Cortex of kidney (tissue), 1 donor: ENCODE measurements around the gene IRS4.

Experiments used
- DNase-seq: peaks from one replicate; lab custom pipeline; 2025; lab: John Stamatoyannopoulos, UW

Gene IRS4

DNA sequence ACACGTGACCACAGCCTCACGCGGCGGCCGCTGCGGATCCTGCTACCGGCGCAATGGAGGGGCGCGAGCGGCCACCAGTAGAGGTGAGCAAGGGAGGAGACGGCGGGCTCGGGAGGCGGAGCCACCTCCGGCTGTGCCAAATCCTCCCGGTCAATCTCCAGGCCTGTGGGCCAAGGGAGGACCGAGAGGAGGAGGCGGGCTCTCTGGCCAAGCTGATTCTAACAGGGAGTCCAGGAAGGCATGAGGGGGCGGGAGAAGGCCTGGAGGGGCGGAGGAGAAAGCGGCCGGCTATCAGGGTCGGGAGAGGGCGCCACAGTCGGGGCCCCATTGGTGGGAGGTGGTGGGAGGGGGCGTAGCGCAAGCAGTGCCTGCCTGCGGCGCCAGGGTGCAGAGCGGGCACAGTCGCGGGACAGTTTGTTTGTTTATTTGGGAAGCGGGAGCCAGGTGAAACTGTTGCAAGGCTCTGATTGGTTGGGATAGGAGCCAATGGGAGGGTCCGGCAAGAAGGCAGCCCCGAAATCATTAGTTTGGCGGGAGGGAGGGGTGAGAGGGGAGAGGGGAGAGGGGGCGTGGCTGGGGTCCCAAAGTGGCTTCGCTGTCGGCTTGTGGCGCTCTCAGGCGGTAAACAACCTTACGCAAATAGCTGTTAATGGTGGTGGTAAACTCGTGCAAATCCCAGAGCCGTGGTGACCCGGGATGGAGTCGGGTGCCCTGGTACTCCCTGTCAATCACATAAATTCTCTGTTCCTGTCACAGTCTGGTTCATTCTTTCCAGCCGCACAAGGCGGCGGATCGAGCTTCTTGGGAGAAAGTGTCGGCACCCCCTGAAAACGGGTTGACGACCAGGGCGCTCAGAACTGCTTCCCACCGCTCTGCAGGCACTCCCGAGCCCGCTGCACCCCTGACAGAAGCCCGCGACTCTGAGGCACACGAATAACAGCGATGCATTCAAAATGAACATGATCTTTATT lies at the start of gene IRS4:
IRS4 (minus strand) TSS at position 55 of the 971 bp plus-strand sequence.
- no peak for DNase-seq

DNA sequence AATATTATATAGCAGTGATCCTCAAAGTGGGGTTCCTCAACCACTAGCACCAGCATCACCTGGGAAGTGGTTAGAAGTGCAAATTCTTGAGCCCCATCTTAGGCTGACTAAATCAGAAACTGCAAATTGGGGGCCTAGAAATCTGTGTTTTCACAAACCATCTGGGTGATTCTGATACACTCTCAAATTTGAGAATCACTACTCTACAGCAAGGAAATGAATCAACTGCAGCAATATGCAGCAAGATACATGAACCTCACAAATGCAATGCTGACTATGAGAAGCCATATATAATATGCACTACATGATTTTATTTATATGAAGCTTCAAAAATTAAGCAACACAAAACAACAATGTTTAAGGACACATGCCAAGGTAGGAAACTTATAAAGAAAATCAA lies 36.2 kb upstream of the IRS4 start:
- no peak for DNase-seq

- DNase-seq = no peak
Measured at GRCh38 chrX:108763559-108763958, 27.2 kb upstream of the IRS4 start.

DNA sequence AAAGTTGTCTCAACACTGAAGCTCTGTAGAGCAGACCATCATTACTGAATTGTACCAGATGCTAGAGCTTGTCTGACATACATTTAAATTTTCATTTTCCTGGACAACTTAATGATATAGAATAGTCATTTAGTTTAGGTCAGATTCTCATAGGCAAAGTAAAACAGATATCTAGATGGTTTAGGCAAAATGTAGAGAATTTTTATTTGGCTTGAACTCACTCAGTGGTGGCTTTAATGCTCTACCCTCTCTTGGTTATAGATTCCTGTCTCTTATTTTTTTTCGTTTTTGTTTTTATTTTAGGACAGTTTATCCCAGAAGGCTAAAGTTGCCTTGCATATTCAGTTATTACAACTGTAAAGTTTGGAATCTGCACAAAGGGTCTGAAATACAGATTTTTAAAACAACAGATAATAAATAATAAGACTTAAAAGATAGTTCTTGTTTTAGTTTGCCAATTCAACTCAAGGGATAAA lies 4.0 kb upstream of the IRS4 start:
- DNase-seq = no peak

DNA sequence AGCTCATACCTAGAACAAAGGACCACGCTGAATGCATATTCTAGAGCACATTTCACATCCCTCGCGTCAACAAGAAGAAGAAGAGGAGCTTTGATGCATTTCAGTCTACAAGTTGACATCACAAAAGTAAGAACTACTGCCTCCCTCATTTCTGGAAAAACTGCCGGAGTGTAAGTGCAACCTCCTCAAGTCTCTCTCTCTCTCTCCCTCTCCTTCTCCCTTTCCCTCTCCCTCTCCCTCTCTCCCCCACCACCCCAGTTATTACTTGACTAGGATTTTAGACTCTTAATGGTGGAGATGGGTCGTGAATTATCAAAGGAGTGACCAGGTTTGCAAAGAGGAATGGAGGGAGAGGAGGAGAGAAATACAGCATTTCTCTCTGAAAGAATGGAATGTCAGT lies 1.4 kb upstream of the IRS4 start:
- DNase-seq = no peak

- no peak for DNase-seq
Measured at GRCh38 chrX:108735679-108736508, 469 bp downstream of the IRS4 start.

DNA sequence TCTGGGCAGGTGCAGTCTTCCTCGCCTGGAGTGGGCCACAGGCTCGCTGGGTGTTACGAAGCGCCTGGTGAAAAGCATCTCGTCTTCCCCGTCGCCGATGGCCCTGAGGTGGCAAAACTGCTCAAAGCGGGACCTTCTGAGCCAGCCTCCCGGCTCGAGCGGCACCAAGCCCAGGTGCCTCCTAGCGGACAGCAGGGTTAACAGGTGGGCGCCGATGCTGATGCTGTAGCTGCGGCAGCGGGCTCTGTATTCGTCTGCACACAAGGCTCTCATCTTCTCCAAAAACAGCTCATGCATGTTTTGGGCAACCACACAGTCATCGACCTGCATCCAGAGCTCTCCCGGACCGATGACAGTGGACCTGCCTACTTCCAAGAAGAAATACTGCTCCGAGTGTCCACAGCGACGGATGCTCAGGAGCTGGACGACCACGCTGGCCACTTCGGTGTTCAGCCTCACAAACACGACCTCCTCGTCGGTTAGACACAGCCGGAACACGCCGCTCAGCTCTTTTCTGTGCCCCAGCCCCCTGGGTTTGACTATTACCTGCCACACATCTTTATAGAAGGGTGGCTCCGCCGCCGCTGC lies 1.2 kb downstream of the IRS4 start:
- DNase-seq = no peak

DNA sequence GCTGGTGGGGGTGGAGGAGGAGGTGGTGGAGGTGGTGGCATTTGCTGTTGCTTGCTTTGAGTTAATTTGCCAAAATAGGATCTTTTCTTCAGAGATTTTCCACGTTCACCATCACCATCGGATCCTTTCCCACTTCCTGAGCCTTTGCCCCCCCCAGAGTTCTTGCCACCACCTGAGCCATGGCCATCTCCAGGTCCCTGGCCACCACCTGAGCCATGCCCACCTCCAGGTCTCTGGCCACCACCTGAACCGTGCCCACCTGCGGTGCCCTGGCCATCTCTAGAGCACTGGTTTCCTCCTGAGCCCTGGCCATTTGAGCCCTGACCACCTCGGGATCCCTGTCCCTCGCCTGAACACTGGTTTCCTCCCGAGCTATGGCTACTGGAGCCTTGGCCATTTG lies 1.9 kb downstream of the IRS4 start:
- DNase-seq = no peak

DNA sequence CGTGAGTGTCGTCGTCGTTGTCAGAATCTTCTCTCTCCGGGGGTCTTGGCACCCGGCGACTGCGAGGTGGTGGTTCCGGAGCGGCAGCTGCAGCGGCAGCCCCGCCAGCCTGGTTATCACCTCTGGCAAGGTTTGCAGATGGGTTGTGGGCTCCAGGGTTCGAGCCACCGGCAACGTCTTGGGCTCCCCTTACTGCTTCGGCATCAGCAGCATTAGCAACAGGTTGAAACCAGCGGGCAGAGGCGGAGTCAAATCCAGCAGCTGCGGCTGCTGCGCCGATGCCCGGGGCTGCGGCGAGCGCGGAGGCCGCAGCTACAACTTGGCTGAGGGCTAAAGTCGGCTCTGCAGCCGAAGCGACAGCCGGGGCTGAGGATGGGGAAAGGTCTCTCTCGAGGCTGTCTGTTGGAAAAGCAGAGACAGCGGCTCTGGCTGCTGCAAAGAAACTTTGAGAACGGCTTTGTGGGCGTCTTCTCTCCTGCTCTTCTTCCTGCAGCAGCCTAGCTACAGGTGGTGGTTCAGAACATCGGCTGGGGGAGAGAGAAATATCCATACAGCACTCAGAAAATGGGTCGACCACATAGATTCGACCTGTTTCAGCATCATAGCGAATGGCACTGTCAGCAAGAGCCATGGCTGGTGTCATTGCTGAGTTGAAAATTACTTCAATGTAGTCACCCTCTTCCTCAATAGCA lies 3.6 kb downstream of the IRS4 start:
- DNase-seq = no peak

- no peak for DNase-seq
Measured at GRCh38 chrX:108731153-108731552, 5.2 kb downstream of the IRS4 start.

DNA sequence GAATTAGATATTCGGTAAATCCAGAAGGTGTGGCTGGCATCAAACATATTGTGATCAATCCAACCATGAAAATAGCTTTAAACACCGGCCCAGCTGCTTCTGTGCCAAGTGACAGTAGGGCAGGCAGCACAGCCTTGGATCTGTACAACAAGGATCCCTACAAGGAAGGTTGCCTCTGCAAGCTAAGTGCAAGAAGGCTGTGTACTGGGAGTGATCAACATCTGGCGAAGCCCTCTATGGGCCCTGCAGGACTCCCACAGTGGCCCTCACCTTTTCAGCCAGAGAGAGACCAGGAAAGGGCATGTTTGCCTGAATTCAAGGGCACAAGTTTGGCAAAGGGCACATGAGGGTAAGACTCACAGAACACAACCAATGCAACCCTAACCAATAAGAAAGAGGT lies 9.6 kb downstream of the IRS4 start:
- no peak for DNase-seq

- no peak for DNase-seq
Measured at GRCh38 chrX:108722561-108722960, 13.8 kb downstream of the IRS4 start.

DNA sequence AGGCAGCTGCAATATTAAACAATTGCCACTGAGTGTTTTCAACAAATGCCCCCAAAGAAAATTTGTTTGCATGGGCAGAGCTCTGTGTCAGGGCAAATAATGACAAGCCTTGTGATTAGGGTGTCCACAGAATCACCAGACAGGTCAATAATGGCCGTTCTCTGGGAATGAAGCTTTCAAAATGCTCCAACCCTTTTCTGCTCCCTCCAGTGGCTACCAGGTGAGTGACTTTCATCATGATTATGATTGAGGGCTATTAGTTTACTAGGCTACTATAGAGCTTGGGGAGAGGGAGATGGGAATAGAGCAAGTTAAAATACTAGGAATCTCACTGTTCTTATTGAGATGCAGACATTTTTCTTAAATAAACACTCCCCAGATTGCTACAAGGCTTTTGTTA lies 23.5 kb downstream of the IRS4 start:
- DNase-seq = no peak

- DNase-seq = no peak
Measured at GRCh38 chrX:108704839-108705238, 31.5 kb downstream of the IRS4 start.

GRCh38 chrX:108702530-108702929 lies 33.8 kb downstream of the IRS4 start:
- DNase-seq = no peak

DNA sequence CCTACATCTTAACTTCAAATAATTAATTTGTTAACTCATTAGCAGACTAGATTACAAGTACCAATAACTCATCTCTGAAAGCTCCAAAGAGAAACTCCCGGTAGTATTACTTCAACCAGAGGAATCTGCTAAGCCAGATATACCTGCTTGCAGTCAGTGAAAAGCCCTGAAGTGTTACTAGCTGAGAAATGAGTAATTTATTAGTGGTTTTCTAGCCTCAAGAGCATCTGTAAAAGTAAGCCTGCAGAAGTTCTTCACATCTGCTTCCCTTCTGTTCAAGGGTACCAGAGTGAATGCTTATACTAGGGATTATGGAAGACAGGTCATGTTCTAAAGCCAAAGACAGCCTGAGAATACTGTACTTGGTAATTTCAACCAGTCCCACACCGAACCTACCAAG lies 34.7 kb downstream of the IRS4 start:
- no peak for DNase-seq

GRCh38 chrX:108699368-108699767 lies 37.0 kb downstream of the IRS4 start:
- no peak for DNase-seq

DNA sequence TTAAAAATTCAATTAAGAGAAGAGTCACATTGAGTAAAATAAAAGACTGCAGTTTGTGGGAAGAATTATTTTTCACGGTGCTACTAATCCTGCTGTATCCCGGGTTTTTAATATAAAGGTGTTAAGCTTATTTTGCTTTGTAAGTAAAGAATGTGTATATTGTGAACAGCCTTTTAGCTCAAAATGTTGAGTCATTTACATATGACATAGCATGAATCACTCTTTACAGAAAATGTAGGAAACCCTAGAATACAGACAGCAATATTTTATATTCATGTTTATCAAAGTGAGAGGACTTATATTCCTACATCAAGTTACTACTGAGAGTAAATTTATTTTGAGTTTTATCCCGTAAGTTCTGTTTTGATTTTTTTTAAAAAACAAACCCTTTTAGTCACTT lies 39.7 kb downstream of the IRS4 start:
- DNase-seq = no peak
